HG03571 (cell line): ENCODE results near the gene CPHXL2.

Source experiments
- ATAC-seq: cut with Tn5 transposase; IDR thresholded peaks from one replicate; pipeline ENCODE4 v1.9.1; 2021; ENCODE audit not compliant: unreplicated experiment

Gene CPHXL2

DNA sequence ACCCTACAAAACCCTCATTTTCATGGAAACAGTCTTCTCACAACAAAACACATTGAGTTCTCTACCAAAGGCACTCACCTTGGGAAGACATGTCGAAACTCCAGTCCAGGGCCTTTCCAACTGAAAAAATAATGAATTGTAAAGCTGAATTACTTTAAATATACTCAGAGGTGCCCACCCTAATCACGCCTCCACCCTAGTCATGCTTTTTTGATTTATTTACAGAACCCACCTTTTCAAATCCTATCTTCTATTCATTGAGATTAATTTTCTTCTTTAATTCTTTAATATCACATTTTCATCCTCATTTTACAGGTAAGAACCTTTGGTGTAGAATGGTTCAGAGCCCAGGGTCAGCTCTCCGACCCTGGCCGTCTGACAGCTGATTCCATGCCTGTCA is at the start of gene CPHXL2:
TSS of gene CPHXL2 (minus strand) at position 101 of the 400 bp plus-strand sequence. CDS start at position 91, 10 bp downstream.
- ATAC-seq, result no peak

DNA sequence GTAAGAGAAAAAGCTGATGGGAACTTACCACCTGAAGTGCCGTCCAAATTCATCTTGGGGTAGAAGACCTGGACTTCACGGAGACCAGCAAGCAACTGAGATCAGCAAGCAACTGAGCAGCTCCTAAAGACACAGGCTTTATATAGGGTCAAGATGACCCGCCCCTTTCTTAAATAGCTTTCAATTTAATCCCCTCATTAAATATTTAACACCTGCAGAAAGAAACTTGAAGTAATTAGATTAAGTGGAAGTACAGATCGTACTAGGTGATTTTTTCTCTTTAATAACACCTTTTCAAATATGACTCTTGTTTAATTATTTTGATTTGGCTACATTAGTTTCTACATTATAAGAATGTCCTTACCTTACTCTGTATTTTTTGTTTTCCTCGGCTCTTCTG is 49.6 kb upstream of the CPHXL2 start, which contains the start of gene CPHXL:
TSS of gene CPHXL (minus strand) at position 101 of the 400 bp plus-strand sequence. CDS start at position 53, 48 bp downstream.
- ATAC-seq, result no peak

DNA sequence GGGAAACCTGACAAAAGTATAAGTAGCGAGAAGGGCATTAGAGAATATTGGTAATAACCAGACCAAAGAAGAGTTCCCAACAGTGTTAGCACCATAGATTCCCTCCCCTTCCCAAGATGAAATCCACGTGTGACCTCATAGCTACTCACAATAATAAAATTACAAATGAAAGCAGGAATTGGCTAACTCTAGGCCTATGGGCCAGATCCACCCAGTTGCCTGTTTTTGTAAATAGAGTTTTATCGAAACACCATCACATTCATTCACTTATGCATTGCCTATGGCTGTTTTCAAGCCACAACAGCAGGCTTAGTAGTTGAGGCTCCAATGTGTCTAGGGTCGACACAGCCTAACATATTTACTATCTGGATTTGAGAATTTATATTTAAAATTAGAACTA is 41.6 kb upstream of the CPHXL2 start:
- ATAC-seq, result no peak

DNA sequence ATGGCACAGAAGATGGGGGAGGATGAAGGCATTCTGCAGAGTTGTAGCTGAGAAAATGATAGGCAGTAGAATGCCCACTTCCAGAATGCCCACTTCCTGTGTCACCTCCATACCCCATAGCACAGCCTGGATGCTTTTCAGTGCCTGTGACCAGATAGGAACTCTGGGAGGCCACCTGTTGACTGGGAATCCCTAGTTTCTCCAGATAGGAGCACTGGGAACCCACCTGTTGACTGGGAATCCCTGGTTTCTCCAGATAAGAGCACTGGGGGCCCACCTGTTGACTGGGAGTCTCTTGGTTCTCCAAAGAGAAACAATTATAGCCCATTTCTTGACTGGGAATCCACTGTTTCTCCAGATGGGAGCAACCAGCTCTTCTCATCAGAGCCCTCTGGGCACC is 37.9 kb upstream of the CPHXL2 start:
- ATAC-seq, result no peak

DNA sequence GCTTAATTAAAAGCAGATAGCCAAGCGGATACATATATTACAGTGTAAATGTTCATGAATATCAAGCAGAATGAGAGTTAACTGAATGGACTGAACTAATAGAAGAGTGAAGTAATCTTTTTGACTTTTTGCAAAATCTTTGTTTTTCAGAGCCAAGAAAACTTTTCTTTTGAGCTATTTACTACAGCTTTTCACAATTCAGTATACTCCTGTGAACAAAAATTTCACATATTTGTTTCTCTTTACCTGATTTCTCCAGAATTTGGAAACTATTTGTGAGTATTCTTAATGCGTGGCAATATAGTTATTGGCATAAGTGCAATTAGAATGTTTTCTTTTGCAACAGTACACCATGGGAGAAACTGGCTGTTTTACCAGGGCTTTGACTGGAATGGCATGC is 33.5 kb upstream of the CPHXL2 start:
- ATAC-seq, result no peak

DNA sequence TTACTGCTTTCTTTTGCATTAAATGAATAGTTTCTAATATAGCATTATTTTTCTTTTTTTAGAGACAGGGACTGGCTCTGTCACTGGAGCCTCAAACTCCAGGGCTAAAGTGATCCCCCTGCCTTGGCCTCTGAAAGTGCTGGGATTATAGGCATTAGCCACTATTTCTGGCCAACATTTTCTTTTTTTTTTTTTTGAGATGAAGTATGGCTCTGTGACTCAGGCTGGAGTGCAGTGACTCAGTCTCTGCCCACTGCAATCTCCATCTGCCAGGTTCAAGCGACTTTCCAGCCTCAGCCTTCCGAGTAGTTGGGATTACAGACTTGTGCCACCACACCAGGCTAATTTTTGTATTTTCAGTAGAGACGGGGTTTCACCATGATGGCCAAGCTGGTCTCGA is 26.5 kb upstream of the CPHXL2 start:
- no peak for ATAC-seq

DNA sequence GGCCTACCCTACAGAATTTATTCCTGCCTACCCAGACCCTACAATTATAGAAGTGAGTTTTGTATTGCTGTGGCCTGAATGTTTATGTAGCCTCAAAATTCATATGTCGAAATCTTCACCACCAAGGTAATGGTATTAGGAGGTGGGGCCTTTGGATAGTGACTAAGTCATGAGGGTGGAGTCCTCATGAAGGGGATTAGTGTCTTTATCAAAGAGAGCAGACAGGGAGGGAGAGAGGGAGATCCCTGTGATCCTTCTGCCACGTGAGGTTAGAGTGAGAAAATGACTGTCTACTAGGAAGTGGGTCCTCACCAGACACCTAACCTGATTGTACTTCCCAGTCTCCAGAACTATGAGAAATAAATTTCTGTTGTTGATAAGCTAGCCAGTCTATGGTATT is 25.4 kb upstream of the CPHXL2 start:
- no peak for ATAC-seq

DNA sequence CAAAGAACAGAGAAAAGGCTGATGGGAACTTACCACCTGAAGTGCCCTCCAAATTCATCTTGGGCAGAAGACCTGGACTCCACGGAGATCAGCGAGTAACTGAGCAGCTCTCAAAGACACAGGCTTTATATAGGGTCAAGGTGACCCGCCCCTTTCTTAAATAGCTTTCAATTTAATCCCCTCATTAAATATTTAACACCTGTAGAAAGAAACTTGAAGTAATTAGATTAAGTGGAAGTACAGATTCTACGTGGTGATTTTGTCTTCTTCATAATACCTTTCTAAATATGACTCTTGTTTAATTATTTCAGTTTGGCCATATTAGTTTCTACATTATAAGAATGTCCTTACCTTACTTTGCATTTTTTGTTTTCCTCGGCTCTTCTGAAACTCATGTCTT is 24.6 kb upstream of the CPHXL2 start, which contains the start of gene DUXB:
TSS of gene DUXB (minus strand) at position 101 of the 400 bp plus-strand sequence. CDS start at position 58, 43 bp downstream.
- no peak for ATAC-seq

DNA sequence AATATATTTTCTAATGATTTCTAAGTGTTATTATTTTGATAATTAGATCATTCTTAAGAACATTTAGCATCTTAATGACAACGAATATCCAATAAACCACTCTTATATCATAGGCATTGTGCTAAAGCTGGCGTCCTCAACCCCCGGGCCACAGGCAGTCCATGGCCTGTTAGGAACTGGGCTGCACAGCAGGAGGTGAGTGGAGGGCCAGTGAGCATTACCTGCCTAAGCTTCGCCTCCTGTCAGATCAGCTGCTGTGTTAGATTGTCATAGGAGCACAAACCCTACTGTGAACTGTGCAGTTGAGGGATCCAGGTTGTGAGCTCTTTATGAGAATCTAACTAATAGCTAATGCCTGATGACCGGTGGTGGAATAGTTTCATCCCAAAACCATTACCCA is 20.8 kb upstream of the CPHXL2 start:
- ATAC-seq, result no peak

DNA sequence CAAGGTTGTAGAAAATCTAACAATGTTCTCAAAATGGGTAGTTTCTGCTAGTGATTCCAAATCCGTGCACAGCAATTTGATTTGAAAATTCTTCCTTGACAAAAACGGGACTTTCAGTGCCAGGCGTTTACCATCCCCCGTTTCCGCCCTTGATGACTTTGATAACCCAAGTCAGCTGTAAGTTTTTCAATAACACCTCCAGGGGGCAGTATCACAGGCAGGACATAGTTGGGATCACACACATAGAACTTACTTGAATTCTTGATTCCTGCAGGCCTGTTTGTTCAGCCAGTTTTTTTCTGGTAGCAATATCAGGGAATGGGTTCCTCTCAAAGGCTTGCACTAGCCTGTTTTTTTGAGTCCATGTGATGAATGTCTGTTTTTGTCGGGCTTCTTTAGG is 18.9 kb upstream of the CPHXL2 start:
- ATAC-seq, result no peak

DNA sequence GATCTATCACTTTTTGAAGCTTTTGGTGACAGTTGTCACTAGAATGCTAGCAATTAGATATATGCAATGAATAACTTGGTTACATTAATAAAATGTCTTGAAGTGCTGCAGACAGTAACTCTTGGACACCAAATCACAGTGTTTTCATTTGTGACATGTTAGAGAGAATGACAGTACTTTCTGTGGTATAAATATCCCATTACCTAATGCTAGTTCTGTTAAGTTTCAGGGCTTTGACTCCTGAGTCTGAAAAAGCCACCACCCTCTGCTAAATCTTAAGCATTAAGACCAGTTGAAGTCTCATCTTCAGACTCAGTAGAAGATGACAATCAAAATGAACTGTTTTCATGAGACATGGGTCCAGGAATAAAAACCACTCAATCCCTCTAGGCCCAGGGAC is 10.6 kb upstream of the CPHXL2 start:
- ATAC-seq, result no peak

DNA sequence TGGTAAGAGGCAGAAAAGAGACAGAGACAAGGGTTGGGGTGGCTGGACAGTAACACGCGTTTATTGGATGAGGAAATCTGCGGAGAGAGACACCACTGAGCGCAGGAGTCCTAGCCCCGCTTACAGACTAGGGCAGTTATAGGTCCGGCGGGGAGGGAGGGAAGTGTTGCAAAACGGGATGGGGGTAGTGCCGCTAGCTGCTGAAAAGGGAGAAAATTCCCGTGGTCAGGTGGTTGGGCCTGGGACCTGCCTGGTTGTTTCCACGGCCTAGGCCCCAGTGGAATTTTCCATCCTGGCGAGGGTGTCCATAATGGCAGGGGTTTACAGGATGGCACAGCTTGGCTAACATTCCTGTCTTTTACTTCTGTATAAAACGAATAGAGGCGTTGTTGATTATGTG is 5.5 kb upstream of the CPHXL2 start:
- ATAC-seq, result no peak

DNA sequence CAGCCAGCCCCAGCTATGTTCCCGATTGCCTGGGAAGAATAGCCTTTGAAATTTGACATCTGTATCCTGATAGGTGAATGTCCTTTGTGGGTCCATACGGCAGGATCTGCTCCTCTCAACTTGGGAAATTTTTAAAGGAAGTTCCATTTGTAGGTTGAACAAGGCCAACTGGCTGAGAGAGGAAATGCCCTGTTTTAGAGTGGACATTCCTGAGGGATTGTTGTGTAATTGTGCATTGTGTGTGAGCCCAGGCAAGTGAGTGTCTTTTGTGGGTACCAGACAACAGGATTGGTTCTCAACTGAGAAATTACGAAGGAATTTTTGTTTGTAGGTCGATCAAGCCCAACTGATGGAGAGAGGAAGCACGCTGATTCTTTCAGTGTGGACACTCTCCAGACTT is 2.6 kb upstream of the CPHXL2 start:
- ATAC-seq, result no peak

DNA sequence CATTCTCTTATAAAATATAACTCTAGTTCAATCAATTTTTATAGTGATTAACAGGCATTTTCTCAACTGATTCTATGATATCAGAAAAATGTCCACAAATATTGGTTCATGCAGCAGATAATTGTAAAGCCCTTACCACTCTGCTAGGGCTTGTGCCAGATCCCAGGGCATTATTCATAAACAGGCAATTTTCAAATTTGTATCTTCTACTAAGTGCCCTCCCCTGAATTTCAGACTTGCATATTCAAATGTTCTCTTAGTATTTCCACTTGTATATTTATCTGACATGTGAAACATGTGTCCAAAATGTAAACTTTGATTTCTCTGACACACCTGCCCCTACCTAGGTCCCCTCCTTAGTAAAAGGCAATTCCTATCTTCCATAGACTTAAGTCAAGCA is 9.3 kb downstream of the CPHXL2 start:
- ATAC-seq, result no peak

DNA sequence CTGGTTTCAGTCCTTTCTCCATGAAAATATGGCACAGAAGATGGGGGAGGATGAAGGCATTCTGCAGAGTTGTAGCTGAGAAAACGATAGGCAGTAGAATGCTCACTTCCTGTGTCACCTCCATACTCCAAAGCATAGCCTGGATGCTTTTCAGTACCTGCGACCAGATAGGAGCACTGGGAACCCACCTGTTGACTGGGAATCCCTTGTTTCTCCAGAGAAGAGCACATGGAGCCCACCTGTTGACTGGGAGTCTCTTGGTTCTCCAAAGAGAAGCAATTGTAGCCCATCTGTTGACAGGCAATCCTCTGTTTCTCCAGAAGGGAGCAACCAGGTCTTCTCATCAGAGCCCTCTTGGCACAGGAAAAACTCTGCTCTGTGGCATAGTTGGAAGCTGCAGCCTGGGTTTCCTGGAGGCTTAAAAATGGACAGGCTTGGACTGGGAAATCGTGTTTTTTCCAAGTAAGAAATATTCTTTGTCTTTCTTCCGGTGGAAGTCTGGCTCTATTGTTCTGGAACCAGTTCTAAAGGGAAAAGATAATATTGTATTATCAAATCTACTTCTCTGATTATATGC is 16.0 kb downstream of the CPHXL2 start:
- no peak for ATAC-seq

DNA sequence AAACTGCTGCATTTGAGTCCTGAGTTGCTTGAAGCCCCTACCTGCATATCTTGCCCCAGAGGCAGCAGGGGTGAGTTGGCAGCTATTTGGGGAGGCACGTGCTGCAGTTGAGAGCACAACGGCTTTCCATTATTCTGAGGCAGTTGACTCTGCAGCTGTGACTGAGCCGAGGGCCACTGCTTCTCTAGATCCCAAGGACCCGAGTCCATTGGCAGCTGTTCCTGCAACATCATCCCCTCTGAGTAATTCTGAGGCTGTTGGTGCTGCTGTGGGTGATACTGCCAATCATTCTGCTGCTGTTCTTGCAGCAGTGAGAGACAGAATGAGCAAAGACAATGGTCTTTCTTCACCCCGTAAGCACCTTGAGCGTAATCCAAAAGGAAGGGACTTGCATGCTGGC is 16.5 kb downstream of the CPHXL2 start:
- no peak for ATAC-seq

DNA sequence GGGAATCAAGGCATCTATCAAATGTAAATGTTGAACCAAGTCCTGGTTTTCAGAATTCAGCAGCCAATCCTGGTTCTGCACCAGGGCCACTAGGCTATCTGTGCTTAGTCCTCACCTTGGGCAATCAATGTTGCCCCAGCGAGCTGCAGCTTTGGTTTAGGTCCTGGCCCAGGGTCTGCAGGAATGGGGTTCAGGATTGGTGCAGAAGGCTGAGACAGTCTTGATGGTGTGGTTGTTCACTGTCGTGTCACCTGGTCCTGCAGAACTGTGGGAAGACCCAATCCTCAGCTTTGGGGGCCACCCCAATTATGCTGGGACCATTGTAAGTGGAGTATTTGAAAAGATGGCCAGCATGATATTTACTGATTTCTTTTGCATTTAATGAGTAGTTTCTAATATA is 18.6 kb downstream of the CPHXL2 start:
- ATAC-seq, result no peak

DNA sequence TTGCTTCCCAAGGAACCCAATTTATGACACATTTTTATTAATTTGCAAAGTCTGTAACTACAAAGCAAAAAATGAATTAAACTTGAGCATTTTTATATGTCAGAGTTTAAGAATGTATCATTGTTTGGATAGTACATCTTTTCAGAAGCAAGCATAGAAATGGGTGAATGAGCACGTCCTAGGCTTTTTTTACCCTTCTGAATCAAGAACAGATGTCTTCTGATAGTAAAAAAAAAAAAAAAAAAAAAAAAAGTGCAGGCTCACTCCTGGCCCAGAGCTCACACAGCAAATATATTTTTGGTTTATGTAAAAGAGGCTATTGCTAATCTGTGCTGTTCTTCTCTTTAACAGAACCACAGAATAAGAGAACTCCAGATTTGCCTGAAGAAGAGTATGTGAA is 22.9 kb downstream of the CPHXL2 start:
- ATAC-seq, result no peak

DNA sequence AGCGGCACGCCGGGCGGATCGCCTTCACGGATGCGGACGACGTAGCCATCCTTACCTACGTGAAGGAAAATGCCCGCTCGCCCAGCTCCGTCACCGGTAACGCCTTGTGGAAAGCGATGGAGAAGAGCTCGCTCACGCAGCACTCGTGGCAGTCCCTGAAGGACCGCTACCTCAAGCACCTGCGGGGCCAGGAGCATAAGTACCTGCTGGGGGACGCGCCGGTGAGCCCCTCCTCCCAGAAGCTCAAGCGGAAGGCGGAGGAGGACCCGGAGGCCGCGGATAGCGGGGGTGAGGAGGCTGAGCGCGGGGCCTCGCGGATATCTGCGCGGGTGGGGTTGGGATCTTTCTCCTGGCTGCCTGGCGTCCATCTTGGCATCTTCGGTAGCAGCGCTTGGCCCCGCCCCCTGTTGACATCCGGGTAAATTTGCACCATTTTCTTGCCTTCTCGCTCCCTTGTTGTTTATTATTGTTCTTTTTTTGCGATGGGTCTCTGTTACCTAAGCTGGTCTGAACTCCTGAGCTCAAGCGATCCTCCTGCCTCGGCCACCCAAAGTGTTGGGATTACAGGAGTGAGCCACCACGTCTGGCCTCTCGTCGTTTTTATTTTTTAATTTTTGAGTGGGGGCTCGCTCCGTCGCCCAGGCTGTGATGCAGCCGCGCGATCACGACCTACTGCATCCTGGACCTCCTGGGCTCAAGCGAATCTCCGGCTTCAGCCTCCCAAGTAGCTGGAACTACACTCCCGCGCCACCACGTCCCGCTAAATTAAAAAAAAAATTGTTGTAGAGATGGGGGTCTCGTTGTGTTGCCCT is 28.3 kb downstream of the CPHXL2 start:
- peak; percentile 34 for ATAC-seq

DNA sequence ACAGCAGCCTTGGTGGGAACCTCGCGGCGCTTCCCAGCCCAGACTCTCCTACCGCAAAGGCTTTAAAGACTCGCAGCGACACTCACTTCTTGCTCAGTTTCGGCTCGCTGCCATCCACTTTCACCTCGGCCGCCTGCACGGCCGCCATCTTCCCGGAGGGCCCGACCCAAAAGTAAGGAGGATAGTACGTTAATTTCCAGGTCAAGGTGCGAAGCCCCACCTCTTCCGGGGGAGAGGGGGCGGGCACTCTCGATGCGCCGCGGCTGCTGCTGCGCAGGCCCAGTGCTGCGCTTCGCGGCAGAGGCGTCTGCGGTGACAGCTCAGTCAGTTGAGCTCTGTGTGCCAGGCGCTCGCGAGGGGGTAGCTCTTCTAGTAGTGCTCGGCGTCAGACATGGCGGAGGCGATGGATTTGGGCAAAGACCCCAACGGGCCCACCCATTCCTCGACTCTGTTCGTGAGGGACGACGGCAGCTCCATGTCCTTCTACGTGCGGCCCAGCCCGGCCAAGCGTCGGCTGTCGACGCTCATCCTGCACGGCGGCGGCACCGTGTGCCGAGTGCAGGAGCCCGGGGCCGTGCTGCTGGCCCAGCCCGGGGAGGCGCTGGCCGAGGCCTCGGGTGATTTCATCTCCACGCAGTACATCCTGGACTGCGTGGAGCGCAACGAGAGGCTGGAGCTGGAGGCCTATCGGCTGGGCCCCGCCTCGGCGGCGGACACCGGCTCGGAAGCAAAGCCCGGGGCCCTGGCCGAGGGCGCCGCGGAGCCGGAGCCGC is 29.1 kb downstream of the CPHXL2 start, which contains the start of the genes KARS1 and TERF2IP:
TSS of gene KARS1 (minus strand) at position 174 of the 773 bp plus-strand sequence. CDS start at position 148, 26 bp downstream.
TSS of gene TERF2IP (plus strand) at position 282 of the 773 bp plus-strand sequence. CDS start at position 392, 110 bp downstream.
- ATAC-seq, result peak; percentile 84

DNA sequence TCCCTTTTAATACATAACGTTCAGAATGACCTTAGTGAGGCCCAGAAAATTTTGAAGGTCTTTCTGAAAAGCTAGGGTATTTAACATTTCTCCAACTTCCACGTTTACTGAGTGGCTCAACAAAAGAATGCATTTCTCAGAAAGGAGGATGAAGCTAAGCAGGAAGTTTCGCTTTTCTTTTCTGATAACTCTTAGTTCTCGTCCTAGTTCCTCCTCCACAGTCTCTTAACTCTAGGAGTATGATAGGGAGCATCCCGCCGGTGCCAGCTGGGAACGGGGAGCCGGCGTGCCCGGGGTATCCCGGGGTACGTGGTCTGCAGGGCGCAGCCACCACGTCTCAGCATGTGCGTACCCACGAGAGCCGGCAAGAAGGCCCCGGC is 29.7 kb downstream of the CPHXL2 start:
- ATAC-seq, result peak; percentile 13
